Lower leg skin (tissue), 3 donors: ENCODE data around the gene FAM170B.

Experiments
- POLR2A ChIP-seq, 2 donors: fragments of 450-650 bp; IDR thresholded peaks; one replicate each; pipeline ENCODE4 v1.6.1; 2016 to 2017; ENCODE audit warnings: antibody characterized with exemption in 2 of 2, mild to moderate bottlenecking in 1 of 2, moderate library complexity in 1 of 2
- TF ChIP-seq, protein P1 (sequence below), 3 donors: fragments of 450-650 bp; IDR thresholded peaks; one replicate each; pipeline ENCODE4 v1.5.1; 2016; ENCODE audit warnings: antibody characterized with exemption in 3 of 3, mild to moderate bottlenecking in 3 of 3, moderate library complexity in 2 of 3

DNA sequence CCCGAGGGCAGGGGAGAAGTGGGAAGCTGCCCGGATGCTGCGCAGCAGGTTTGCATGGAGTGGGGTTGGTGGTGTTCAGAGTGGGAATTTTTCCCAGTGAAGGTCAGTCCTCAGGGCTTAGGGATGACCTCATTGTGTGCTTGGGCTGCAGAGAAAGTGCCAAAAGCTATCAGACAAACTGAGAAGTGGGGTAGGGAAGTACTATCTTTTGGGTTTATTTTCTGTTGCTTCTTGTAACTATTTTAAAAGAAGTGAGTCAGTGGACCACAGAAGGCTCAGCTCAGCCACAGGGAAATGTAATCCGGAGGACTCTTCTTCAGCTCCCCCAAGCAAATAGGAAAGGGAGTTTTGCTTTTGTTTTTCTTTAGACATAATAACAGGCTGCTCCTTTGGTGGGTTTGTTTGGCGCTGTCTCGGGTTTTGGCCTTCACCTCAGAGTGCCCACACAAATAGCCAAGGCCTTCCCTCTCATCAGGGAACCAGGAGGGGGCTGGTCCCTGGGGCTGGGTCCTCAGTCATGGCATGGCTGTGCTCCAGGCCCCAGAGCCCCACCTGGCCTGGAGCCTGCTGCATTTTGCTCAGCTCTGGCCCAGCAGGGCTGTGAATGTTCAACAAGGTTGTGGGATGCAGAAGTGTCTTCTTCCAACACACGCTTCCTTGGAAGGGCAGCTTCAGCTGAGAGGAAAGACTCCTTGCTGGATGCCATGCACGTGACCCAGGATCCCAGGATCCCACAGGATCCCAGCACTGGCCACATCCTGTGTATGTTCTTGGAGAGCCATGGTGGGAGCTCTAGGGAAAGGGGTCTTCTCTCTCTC, 5.4 kb upstream of the FAM170B start:
- TF ChIP-seq, protein P1, sequence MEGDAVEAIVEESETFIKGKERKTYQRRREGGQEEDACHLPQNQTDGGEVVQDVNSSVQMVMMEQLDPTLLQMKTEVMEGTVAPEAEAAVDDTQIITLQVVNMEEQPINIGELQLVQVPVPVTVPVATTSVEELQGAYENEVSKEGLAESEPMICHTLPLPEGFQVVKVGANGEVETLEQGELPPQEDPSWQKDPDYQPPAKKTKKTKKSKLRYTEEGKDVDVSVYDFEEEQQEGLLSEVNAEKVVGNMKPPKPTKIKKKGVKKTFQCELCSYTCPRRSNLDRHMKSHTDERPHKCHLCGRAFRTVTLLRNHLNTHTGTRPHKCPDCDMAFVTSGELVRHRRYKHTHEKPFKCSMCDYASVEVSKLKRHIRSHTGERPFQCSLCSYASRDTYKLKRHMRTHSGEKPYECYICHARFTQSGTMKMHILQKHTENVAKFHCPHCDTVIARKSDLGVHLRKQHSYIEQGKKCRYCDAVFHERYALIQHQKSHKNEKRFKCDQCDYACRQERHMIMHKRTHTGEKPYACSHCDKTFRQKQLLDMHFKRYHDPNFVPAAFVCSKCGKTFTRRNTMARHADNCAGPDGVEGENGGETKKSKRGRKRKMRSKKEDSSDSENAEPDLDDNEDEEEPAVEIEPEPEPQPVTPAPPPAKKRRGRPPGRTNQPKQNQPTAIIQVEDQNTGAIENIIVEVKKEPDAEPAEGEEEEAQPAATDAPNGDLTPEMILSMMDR (IDR thresholded peaks at IDR 0.05): no peak
- TF ChIP-seq POLR2A (IDR thresholded peaks at IDR 0.05): no peak
